ENCODE measurements around the gene HSD17B4. TPM values are rescaled to one million over a fixed set of nuclear protein-coding genes. Genes with fewer than 3 reads are reported as not detected.

Gene HSD17B4
- total and polyA plus RNA-seq, 9 of the 15 experiments (the other 6 are each of a cell fraction or from before 2014, with no cell fraction given) = 50.6 to 187 (median 94.6) TPM

- TF ChIP-seq, protein P1, sequence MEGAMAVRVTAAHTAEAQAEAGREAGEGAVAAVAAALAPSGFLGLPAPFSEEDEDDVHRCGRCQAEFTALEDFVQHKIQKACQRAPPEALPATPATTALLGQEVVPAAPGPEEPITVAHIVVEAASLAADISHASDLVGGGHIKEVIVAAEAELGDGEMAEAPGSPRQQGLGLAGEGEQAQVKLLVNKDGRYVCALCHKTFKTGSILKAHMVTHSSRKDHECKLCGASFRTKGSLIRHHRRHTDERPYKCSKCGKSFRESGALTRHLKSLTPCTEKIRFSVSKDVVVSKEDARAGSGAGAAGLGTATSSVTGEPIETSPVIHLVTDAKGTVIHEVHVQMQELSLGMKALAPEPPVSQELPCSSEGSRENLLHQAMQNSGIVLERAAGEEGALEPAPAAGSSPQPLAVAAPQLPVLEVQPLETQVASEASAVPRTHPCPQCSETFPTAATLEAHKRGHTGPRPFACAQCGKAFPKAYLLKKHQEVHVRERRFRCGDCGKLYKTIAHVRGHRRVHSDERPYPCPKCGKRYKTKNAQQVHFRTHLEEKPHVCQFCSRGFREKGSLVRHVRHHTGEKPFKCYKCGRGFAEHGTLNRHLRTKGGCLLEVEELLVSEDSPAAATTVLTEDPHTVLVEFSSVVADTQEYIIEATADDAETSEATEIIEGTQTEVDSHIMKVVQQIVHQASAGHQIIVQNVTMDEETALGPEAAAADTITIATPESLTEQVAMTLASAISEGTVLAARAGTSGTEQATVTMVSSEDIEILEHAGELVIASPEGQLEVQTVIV (CRISPR knock-in tag; IDR thresholded peaks at IDR 0.05; ENCODE audit: borderline replicate concordance) = no peak
- no peak for TF ChIP-seq ARNT (IDR thresholded peaks at IDR 0.05)
- TF ChIP-seq, protein P2, sequence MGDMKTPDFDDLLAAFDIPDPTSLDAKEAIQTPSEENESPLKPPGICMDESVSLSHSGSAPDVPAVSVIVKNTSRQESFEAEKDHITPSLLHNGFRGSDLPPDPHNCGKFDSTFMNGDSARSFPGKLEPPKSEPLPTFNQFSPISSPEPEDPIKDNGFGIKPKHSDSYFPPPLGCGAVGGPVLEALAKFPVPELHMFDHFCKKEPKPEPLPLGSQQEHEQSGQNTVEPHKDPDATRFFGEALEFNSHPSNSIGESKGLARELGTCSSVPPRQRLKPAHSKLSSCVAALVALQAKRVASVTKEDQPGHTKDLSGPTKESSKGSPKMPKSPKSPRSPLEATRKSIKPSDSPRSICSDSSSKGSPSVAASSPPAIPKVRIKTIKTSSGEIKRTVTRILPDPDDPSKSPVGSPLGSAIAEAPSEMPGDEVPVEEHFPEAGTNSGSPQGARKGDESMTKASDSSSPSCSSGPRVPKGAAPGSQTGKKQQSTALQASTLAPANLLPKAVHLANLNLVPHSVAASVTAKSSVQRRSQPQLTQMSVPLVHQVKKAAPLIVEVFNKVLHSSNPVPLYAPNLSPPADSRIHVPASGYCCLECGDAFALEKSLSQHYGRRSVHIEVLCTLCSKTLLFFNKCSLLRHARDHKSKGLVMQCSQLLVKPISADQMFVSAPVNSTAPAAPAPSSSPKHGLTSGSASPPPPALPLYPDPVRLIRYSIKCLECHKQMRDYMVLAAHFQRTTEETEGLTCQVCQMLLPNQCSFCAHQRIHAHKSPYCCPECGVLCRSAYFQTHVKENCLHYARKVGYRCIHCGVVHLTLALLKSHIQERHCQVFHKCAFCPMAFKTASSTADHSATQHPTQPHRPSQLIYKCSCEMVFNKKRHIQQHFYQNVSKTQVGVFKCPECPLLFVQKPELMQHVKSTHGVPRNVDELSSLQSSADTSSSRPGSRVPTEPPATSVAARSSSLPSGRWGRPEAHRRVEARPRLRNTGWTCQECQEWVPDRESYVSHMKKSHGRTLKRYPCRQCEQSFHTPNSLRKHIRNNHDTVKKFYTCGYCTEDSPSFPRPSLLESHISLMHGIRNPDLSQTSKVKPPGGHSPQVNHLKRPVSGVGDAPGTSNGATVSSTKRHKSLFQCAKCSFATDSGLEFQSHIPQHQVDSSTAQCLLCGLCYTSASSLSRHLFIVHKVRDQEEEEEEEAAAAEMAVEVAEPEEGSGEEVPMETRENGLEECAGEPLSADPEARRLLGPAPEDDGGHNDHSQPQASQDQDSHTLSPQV (IDR thresholded peaks at IDR 0.05) = 0 out of 2 replicates have a peak, but pooled peaks have one; percentile 48
- TF ChIP-seq, protein P3, sequence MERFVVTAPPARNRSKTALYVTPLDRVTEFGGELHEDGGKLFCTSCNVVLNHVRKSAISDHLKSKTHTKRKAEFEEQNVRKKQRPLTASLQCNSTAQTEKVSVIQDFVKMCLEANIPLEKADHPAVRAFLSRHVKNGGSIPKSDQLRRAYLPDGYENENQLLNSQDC (CRISPR knock-in tag; IDR thresholded peaks at IDR 0.05) = no peak
- TF ChIP-seq, protein P4, sequence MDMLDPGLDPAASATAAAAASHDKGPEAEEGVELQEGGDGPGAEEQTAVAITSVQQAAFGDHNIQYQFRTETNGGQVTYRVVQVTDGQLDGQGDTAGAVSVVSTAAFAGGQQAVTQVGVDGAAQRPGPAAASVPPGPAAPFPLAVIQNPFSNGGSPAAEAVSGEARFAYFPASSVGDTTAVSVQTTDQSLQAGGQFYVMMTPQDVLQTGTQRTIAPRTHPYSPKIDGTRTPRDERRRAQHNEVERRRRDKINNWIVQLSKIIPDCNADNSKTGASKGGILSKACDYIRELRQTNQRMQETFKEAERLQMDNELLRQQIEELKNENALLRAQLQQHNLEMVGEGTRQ (CRISPR knock-in tag; IDR thresholded peaks at IDR 0.05) = no peak
- no peak for TF ChIP-seq RBM25 (IDR thresholded peaks at IDR 0.05; ENCODE audit: low read depth, low read length, severe bottlenecking)
- TF ChIP-seq ZFP36 (IDR thresholded peaks at IDR 0.05; ENCODE audit: low read depth, low read length, partially characterized antibody) = no peak
- peak; percentile 19; the same call in 1 of the 2 replicates for TF ChIP-seq ATF4 (CRISPR knock-in tag; IDR thresholded peaks at IDR 0.05)
- TF ChIP-seq, protein P5, sequence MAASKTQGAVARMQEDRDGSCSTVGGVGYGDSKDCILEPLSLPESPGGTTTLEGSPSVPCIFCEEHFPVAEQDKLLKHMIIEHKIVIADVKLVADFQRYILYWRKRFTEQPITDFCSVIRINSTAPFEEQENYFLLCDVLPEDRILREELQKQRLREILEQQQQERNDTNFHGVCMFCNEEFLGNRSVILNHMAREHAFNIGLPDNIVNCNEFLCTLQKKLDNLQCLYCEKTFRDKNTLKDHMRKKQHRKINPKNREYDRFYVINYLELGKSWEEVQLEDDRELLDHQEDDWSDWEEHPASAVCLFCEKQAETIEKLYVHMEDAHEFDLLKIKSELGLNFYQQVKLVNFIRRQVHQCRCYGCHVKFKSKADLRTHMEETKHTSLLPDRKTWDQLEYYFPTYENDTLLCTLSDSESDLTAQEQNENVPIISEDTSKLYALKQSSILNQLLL (CRISPR knock-in tag; IDR thresholded peaks at IDR 0.05; ENCODE audit: borderline replicate concordance) = no peak
- TF ChIP-seq ASH1L (IDR thresholded peaks at IDR 0.05; ENCODE audit: borderline replicate concordance, low read depth, partially characterized antibody) = no peak
- no peak for TF ChIP-seq ZNF197 (CRISPR knock-in tag; IDR thresholded peaks at IDR 0.05; ENCODE audit: low read depth)
- TF ChIP-seq BMI1 (IDR thresholded peaks at IDR 0.05; ENCODE audit: low read length) = no peak
- TF ChIP-seq, protein P6, sequence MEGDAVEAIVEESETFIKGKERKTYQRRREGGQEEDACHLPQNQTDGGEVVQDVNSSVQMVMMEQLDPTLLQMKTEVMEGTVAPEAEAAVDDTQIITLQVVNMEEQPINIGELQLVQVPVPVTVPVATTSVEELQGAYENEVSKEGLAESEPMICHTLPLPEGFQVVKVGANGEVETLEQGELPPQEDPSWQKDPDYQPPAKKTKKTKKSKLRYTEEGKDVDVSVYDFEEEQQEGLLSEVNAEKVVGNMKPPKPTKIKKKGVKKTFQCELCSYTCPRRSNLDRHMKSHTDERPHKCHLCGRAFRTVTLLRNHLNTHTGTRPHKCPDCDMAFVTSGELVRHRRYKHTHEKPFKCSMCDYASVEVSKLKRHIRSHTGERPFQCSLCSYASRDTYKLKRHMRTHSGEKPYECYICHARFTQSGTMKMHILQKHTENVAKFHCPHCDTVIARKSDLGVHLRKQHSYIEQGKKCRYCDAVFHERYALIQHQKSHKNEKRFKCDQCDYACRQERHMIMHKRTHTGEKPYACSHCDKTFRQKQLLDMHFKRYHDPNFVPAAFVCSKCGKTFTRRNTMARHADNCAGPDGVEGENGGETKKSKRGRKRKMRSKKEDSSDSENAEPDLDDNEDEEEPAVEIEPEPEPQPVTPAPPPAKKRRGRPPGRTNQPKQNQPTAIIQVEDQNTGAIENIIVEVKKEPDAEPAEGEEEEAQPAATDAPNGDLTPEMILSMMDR (IDR thresholded peaks at IDR 0.05 in 2 of 3, conservative IDR thresholded peaks at IDR 0.05 in 1 of 3; ENCODE audit: insufficient read depth in 2 of 3, low read depth in 1 of 3, low read length in 3 of 3) = peak; percentile 78 to 94 (median 87)
Measured at GRCh38 chr5:119411361-119412278, 40.7 kb upstream of the HSD17B4 start (continued).
